SK-N-SH treated with all-trans-retinoic acid at 6 μM for 48 hours (cell line): ENCODE measurements around the gene NEURL1B.

Experiments used
- ATAC-seq: fragments of 200-7000 bp; cut with Tn5 transposase; 3 replicates; pipeline ENCODE4 v1.9.1; 2020; ENCODE audit warnings: mild to moderate bottlenecking, moderate library complexity
- ARNTL ChIP-seq: fragments of 450-650 bp; formaldehyde crosslinking; IDR thresholded peaks from 2 replicates; pipeline ENCODE4 v1.5.0; 2020; ENCODE audit warnings: low read depth, mild to moderate bottlenecking, moderate library complexity, borderline replicate concordance
- BACH2 ChIP-seq: fragments of 250-450 bp; sonication (Bioruptor Pico); IDR thresholded peaks from 2 replicates; pipeline ENCODE4 v1.9.0; 2021; ENCODE audit warnings: mild to moderate bottlenecking, borderline replicate concordance
- CSDC2 ChIP-seq: fragments of 250-450 bp; sonication (Bioruptor Pico); IDR thresholded peaks from 2 replicates; pipeline ENCODE4 v1.5.0; 2020; ENCODE audit warnings: mild to moderate bottlenecking, moderate library complexity
- ESRRG ChIP-seq: fragments of 250-450 bp; sonication (Bioruptor Pico); IDR thresholded peaks from 2 replicates; pipeline ENCODE4 v1.6.1; 2021; ENCODE audit warnings: mild to moderate bottlenecking
- GLIS3 ChIP-seq: fragments of 250-450 bp; sonication (Bioruptor Pico); IDR thresholded peaks from 2 replicates; pipeline ENCODE4 v1.5.0; 2020; ENCODE audit warnings: mild to moderate bottlenecking, moderate library complexity
- ISL1 ChIP-seq: fragments of 250-450 bp; sonication (Bioruptor Pico); IDR thresholded peaks from 2 replicates; pipeline ENCODE4 v2.1.2; 2022; ENCODE audit warnings: mild to moderate bottlenecking, moderate library complexity
- PPARA ChIP-seq: fragments of 250-450 bp; sonication (Bioruptor Pico); IDR thresholded peaks from 2 replicates; pipeline ENCODE4 v1.5.0; 2020; ENCODE audit warnings: mild to moderate bottlenecking, borderline replicate concordance
- RARB ChIP-seq: fragments of 250-450 bp; sonication (Bioruptor Pico); IDR thresholded peaks from 2 replicates; pipeline ENCODE4 v1.8.0; 2021; ENCODE audit warnings: mild to moderate bottlenecking, moderate library complexity
- SNAI2 ChIP-seq: fragments of 250-450 bp; sonication (Bioruptor Pico); IDR thresholded peaks from 2 replicates; pipeline ENCODE4 v1.5.0; 2020; ENCODE audit warnings: mild to moderate bottlenecking, moderate library complexity
- TCF4 ChIP-seq: fragments of 250-450 bp; sonication (Bioruptor Pico); IDR thresholded peaks from 2 replicates; pipeline ENCODE4 v1.8.0; 2021; ENCODE audit warnings: mild to moderate bottlenecking, moderate library complexity, borderline replicate concordance
- TOX ChIP-seq: fragments of 250-450 bp; sonication (Bioruptor Pico); IDR thresholded peaks from 2 replicates; pipeline ENCODE4 v1.8.0; 2021; ENCODE audit warnings: mild to moderate bottlenecking, moderate library complexity, borderline replicate concordance
- ZC3H10 ChIP-seq: fragments of 250-450 bp; sonication (Bioruptor Pico); IDR thresholded peaks from 2 replicates; pipeline ENCODE4 v1.5.1; 2021; ENCODE audit warnings: mild to moderate bottlenecking, moderate library complexity
- ZFP3 ChIP-seq: fragments of 250-450 bp; sonication (Bioruptor Pico); IDR thresholded peaks from 2 replicates; pipeline ENCODE4 v1.5.0; 2020; ENCODE audit warnings: mild to moderate bottlenecking, moderate library complexity
- ZFP30 ChIP-seq: fragments of 450-650 bp; formaldehyde crosslinking; IDR thresholded peaks from 2 replicates; pipeline ENCODE4 v1.5.0; 2022; ENCODE audit warnings: mild to moderate bottlenecking, moderate library complexity
- ZNF565 ChIP-seq: fragments of 450-650 bp; formaldehyde crosslinking; conservative IDR thresholded peaks from 2 replicates; pipeline ENCODE4 v1.5.0; 2020; ENCODE audit warnings: low read depth, mild to moderate bottlenecking, moderate library complexity
- ZNF70 ChIP-seq: fragments of 450-650 bp; formaldehyde crosslinking; IDR thresholded peaks from 2 replicates; pipeline ENCODE4 v1.5.0; 2020; ENCODE audit warnings: mild to moderate bottlenecking, moderate library complexity
- TF ChIP-seq, protein P1 (sequence below): fragments of 250-450 bp; sonication (Bioruptor Pico); IDR thresholded peaks from 2 replicates; pipeline ENCODE4 v1.5.0; 2020; ENCODE audit warnings: mild to moderate bottlenecking, moderate library complexity
- TF ChIP-seq, protein P2 (sequence below): fragments of 250-450 bp; sonication (Bioruptor Pico); IDR thresholded peaks from 2 replicates; pipeline ENCODE4 v1.8.0; 2020; ENCODE audit warnings: mild to moderate bottlenecking, moderate library complexity, borderline replicate concordance
- TF ChIP-seq, protein P3 (sequence below): fragments of 250-450 bp; sonication (Bioruptor Pico); IDR thresholded peaks from 2 replicates; pipeline ENCODE4 v1.5.1; 2020; ENCODE audit warnings: low read depth, mild to moderate bottlenecking, moderate library complexity

Gene NEURL1B

GRCh38 chr5:172637110-172637580 lies 3.9 kb upstream of the NEURL1B start:
- ATAC-seq, result peak; percentile 22
- TF ChIP-seq RARB (CRISPR knock-in tag), result no peak
- no peak for TF ChIP-seq PPARA (CRISPR knock-in tag)
- no peak for TF ChIP-seq ESRRG (CRISPR knock-in tag)
- TF ChIP-seq ZNF70 (CRISPR knock-in tag), result no peak
- TF ChIP-seq ARNTL (CRISPR knock-in tag), result no peak
- no peak for TF ChIP-seq CSDC2 (CRISPR knock-in tag)
- TF ChIP-seq TOX (CRISPR knock-in tag), result no peak
- TF ChIP-seq, all 23 proteins: peak for 0

GRCh38 chr5:172637740-172638139 lies 3.3 kb upstream of the NEURL1B start:
- no peak for ATAC-seq
- TF ChIP-seq PPARA (CRISPR knock-in tag) (no peak), TCF4 (CRISPR knock-in tag) (no peak), ISL1 (no peak), ZNF70 (CRISPR knock-in tag) (no peak), GLIS3 (CRISPR knock-in tag) (no peak)
- TF ChIP-seq, protein P1, sequence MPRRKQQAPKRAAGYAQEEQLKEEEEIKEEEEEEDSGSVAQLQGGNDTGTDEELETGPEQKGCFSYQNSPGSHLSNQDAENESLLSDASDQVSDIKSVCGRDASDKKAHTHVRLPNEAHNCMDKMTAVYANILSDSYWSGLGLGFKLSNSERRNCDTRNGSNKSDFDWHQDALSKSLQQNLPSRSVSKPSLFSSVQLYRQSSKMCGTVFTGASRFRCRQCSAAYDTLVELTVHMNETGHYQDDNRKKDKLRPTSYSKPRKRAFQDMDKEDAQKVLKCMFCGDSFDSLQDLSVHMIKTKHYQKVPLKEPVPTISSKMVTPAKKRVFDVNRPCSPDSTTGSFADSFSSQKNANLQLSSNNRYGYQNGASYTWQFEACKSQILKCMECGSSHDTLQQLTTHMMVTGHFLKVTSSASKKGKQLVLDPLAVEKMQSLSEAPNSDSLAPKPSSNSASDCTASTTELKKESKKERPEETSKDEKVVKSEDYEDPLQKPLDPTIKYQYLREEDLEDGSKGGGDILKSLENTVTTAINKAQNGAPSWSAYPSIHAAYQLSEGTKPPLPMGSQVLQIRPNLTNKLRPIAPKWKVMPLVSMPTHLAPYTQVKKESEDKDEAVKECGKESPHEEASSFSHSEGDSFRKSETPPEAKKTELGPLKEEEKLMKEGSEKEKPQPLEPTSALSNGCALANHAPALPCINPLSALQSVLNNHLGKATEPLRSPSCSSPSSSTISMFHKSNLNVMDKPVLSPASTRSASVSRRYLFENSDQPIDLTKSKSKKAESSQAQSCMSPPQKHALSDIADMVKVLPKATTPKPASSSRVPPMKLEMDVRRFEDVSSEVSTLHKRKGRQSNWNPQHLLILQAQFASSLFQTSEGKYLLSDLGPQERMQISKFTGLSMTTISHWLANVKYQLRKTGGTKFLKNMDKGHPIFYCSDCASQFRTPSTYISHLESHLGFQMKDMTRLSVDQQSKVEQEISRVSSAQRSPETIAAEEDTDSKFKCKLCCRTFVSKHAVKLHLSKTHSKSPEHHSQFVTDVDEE, result no peak

DNA sequence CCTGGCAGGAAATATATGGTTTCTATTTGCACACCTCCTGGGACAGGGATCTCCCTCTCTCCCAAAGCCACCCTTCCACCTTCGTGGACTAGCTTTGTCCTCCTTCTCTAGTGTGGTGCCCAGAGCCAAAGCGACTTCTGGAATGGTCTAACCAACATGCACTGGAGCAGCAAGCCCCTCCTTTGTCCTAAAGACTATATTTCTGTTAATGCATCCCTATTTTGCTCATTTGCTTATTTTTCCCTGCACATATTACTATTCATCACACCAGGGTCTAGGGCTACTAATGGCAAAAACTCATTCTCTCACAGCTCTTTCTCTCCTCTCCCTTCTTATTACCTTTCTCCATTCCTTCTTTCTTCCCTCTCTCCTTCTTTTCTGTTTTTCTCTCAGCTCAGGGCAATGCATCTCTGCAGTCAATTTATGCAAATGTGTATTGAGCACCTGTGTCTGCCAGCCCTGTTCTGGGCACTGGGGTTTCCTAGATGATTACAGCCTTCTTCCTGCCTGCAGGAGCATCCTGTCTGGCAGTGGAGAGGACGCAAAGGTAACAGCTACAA lies 2.8 kb upstream of the NEURL1B start:
- no peak for ATAC-seq
- peak; percentile 93 for TF ChIP-seq ZNF70 (CRISPR knock-in tag)
- no peak for TF ChIP-seq BACH2 (CRISPR knock-in tag)
- no peak for TF ChIP-seq SNAI2
- TF ChIP-seq TOX (CRISPR knock-in tag), result no peak
- TF ChIP-seq, protein P2, sequence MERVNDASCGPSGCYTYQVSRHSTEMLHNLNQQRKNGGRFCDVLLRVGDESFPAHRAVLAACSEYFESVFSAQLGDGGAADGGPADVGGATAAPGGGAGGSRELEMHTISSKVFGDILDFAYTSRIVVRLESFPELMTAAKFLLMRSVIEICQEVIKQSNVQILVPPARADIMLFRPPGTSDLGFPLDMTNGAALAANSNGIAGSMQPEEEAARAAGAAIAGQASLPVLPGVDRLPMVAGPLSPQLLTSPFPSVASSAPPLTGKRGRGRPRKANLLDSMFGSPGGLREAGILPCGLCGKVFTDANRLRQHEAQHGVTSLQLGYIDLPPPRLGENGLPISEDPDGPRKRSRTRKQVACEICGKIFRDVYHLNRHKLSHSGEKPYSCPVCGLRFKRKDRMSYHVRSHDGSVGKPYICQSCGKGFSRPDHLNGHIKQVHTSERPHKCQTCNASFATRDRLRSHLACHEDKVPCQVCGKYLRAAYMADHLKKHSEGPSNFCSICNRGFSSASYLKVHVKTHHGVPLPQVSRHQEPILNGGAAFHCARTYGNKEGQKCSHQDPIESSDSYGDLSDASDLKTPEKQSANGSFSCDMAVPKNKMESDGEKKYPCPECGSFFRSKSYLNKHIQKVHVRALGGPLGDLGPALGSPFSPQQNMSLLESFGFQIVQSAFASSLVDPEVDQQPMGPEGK (CRISPR knock-in tag), result no peak
- TF ChIP-seq, protein P3, sequence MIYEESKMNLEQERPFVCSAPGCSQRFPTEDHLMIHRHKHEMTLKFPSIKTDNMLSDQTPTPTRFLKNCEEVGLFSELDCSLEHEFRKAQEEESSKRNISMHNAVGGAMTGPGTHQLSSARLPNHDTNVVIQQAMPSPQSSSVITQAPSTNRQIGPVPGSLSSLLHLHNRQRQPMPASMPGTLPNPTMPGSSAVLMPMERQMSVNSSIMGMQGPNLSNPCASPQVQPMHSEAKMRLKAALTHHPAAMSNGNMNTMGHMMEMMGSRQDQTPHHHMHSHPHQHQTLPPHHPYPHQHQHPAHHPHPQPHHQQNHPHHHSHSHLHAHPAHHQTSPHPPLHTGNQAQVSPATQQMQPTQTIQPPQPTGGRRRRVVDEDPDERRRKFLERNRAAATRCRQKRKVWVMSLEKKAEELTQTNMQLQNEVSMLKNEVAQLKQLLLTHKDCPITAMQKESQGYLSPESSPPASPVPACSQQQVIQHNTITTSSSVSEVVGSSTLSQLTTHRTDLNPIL (CRISPR knock-in tag), result no peak

DNA sequence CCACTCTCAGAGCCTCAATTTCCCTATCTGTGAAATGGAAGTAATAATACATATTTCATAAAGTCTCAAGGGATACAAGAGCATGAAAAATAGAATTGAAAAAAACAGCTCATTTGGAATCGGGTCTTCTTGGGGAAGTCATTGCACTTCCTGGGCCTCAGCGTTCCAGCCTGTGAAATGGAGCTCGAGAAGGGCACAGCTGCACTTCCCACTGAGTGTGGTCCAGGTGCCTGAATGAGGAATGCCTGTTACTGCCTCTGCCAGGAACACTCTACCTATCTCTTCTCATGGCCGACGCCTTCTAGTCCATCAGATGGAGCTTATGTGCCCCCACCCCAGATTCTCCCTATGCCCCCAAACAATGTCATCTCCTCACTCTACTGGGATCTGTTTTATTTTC lies 924 bp upstream of the NEURL1B start:
- no peak for ATAC-seq
- no peak for TF ChIP-seq TCF4 (CRISPR knock-in tag)
- no peak for TF ChIP-seq ZFP3 (CRISPR knock-in tag)
- TF ChIP-seq ARNTL (CRISPR knock-in tag), result no peak
- TF ChIP-seq, protein P2 (CRISPR knock-in tag), result no peak
- TF ChIP-seq ZC3H10 (CRISPR knock-in tag), result no peak

DNA sequence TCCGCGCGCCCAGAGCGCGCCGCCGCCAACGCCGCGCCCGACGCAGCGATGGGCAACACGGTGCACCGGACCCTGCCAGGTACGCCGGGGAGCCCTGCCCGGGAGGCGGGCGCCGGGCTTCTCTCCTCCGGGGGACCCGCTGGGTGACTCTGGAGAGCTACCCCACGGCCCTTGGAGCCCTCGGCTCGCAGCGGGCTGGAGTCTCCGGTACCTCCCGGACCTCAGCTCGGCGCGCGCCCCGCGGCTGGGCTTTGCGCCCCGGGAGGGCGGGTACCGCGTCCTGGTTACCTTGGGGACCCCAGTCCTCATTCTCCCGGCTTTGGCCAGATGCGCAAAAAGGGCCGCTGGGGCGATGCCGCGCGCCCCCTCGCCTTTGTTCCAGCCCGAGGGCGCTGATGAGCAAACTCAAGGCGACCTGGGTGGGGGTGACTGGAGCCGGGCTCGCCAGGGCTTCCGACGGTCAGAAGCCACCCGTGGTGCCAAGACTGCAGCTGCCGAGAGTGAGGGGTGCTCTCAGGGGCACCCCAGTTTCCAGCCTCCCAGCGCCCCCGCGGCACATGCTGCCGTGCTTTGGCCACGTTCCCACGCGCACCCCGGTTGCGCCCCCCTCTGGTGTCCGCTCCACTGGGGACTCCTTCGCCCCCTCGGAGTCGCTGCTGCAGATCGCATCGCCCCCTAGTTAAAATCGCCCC lies 442 bp downstream of the NEURL1B start:
- ATAC-seq, result peak; percentile 45
- no peak for TF ChIP-seq ESRRG (CRISPR knock-in tag)
- TF ChIP-seq ZNF565 (CRISPR knock-in tag), result no peak
- no peak for TF ChIP-seq GLIS3 (CRISPR knock-in tag)
- TF ChIP-seq ZFP30 (CRISPR knock-in tag), result no peak
- TF ChIP-seq CSDC2 (CRISPR knock-in tag), result no peak
